Stromal cell of bone marrow (primary cell): Measurements from ENCODE around the gene DEPDC1B.
"Not testable (repeated sequence)": the region's sequence is repeated elsewhere in the genome, so short reads cannot be mapped to it uniquely, and the experiment has no call there.

Source experiments
- DNase-seq: peaks from one replicate; pipeline ENCODE4 v3.0.0-alpha.2; 2012; ENCODE audit warnings: low read depth

Gene DEPDC1B

GRCh38 chr5:60699609-60700415, at the start of gene DEPDC1B:
Gene DEPDC1B, minus strand, starts transcription at chr5:60700166. Its CDS starts 73 bp downstream, at chr5:60700093.
- DNase-seq = peak; percentile 73

GRCh38 chr5:60744682-60745081, 44.7 kb upstream of the DEPDC1B start:
- DNase-seq = no peak

- no peak for DNase-seq
Measured at GRCh38 chr5:60743511-60744314, 43.7 kb upstream of the DEPDC1B start.

- no peak for DNase-seq
Measured at GRCh38 chr5:60740322-60740721, 40.4 kb upstream of the DEPDC1B start.

- no peak for DNase-seq
Measured at GRCh38 chr5:60738933-60739332, 39.0 kb upstream of the DEPDC1B start.

- DNase-seq = no peak
Measured at GRCh38 chr5:60738461-60738860, 38.5 kb upstream of the DEPDC1B start.

- DNase-seq = not testable (repeated sequence)
Measured at GRCh38 chr5:60730858-60731257, 30.9 kb upstream of the DEPDC1B start.

- DNase-seq = no peak
Measured at GRCh38 chr5:60727033-60727679, 27.2 kb upstream of the DEPDC1B start.

- DNase-seq = no peak
Measured at GRCh38 chr5:60724126-60724525, 24.2 kb upstream of the DEPDC1B start.

GRCh38 chr5:60722416-60722815, 22.4 kb upstream of the DEPDC1B start:
- no peak for DNase-seq

GRCh38 chr5:60719329-60719728, 19.4 kb upstream of the DEPDC1B start:
- DNase-seq = no peak

- DNase-seq = no peak
Measured at GRCh38 chr5:60718166-60718892, 18.4 kb upstream of the DEPDC1B start.

- DNase-seq = not testable (repeated sequence)
Measured at GRCh38 chr5:60715201-60715928, 15.4 kb upstream of the DEPDC1B start.

- DNase-seq = no peak
Measured at GRCh38 chr5:60712950-60713349, 13.0 kb upstream of the DEPDC1B start.

- DNase-seq = not testable (repeated sequence)
Measured at GRCh38 chr5:60711892-60712291, 11.9 kb upstream of the DEPDC1B start.

- DNase-seq = no peak
Measured at GRCh38 chr5:60710362-60710761, 10.4 kb upstream of the DEPDC1B start.

- no peak for DNase-seq
Measured at GRCh38 chr5:60705144-60705543, 5.2 kb upstream of the DEPDC1B start.

- DNase-seq = no peak
Measured at GRCh38 chr5:60703944-60704343, 4.0 kb upstream of the DEPDC1B start.

- DNase-seq = no peak
Measured at GRCh38 chr5:60701321-60701968, 1.5 kb upstream of the DEPDC1B start.

GRCh38 chr5:60700416-60700757, 421 bp upstream of the DEPDC1B start:
- DNase-seq = no peak

- no peak for DNase-seq
Measured at GRCh38 chr5:60699288-60699608, 718 bp downstream of the DEPDC1B start.
